Measurements from ENCODE around the gene OR10AD1. TPM values are rescaled to one million over a fixed set of nuclear protein-coding genes. Genes with fewer than 3 reads are reported as not detected.
"Not testable (repeated sequence)": the region's sequence is repeated elsewhere in the genome, so short reads cannot be mapped to it uniquely, and the experiment has no call there.

Gene OR10AD1
- total RNA-seq, 2 experiments from 2014 or later, result not detected

DNA sequence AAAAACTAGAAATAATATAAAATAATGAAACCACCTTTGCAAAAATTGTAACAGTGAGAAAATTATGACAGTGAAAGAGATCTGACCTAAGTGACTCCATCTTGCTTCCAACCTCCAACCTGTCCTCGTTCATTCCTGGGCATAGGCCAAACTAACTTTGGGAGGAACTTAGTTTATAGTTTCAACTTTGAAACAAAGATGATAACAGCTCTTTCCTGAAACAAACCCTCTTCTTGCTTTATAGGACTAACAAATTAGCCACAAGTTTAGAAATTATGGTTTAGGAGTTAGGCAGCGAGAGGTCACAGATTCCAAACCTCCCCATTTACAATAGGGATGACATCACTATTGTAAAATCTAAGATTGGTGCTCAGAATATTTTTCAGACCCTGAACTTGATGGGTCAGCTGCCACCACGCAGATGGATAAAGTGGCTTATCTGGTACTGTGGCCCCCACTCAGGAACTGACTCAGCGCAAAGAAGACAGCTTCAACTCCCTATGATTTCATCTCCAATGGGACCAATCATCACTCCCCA is 32.8 kb upstream of the OR10AD1 start:
- H3K9me3 Mint-ChIP-seq, result peaks cover 4% of the 10 kb centered on the region
- ChIA-PET CTCF (no interaction called here), POLR2A (no interaction called here)
- H3K27ac ChIP-seq (ENCODE audit: low read depth in 1 of 2, low read length in 2 of 2), result no peak overlapping the region
- H3K4me3 ChIP-seq (ENCODE audit: low read length), result no peak overlapping the region
- no peaks in the 10 kb centered on the region for H3K27me3 ChIP-seq (ENCODE audit: control insufficient read depth in 1 of 2, insufficient read depth in 2 of 2, low read length in 2 of 2)
- peaks cover 13% of the 10 kb centered on the region for H3K27me3 Mint-ChIP-seq
- no peak overlapping the region for H3K27ac Mint-ChIP-seq
- no peaks in the 10 kb centered on the region for H3K36me3 ChIP-seq (ENCODE audit: insufficient read depth, low read length)
- ATAC-seq (ENCODE audit: poor library complexity) (no peak), DNase-seq (no peak)
- H3K4me1 Mint-ChIP-seq (ENCODE audit: low read depth), result no peaks in the 10 kb centered on the region
- intact Hi-C loops (cut with DNase I, micrococcal nuclease), result no loop called here
- H3K4me1 ChIP-seq (ENCODE audit: insufficient read depth, low read length), result no peaks in the 10 kb centered on the region
- TF ChIP-seq, protein P1, sequence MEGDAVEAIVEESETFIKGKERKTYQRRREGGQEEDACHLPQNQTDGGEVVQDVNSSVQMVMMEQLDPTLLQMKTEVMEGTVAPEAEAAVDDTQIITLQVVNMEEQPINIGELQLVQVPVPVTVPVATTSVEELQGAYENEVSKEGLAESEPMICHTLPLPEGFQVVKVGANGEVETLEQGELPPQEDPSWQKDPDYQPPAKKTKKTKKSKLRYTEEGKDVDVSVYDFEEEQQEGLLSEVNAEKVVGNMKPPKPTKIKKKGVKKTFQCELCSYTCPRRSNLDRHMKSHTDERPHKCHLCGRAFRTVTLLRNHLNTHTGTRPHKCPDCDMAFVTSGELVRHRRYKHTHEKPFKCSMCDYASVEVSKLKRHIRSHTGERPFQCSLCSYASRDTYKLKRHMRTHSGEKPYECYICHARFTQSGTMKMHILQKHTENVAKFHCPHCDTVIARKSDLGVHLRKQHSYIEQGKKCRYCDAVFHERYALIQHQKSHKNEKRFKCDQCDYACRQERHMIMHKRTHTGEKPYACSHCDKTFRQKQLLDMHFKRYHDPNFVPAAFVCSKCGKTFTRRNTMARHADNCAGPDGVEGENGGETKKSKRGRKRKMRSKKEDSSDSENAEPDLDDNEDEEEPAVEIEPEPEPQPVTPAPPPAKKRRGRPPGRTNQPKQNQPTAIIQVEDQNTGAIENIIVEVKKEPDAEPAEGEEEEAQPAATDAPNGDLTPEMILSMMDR (IDR thresholded peaks at IDR 0.05), result no peak
- H3K9me3 ChIP-seq (ENCODE audit: control insufficient read depth in 1 of 2, insufficient read depth in 1 of 2, low read length in 2 of 2), result no peaks in the 10 kb centered on the region
- no peak overlapping the region for H3K4me3 Mint-ChIP-seq
- no peaks in the 10 kb centered on the region for H3K36me3 Mint-ChIP-seq (ENCODE audit: low read depth)

DNA sequence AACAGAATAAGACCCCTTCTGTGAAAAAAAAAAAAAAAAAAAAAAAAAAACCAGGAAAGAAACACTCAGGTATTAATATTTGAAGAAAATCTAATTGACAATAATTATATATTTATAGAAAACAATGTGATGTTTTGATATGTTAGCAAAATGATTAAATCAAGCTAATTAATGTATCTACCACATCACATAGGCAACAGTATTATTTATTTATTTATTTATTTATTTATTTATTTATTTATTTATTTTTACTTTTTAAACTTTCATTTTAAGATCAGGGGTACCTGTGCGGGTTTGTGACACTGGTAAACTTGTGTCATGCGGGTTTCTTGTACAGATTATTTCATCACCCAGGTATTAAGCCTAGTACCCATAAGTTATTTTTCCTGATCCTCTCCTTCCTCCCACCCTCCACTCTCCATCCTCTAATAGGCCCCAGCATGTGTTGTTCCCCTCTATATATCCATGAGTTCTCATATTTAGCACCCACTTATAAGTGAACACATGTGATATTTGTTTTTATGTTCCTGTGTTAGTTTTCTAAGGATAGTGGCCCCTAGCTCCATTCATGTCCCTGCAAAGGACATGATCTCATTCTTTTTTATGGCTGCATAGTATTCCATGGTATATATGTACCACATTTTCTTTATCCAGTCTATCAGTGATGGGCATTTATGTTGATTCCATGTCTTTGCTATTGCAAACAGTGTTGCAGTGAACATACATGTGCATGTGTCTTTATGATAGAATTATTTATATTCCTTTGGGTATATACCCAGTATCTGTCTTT is 28.3 kb upstream of the OR10AD1 start:
- H3K9me3 ChIP-seq (ENCODE audit: control insufficient read depth in 1 of 2, insufficient read depth in 1 of 2, low read length in 2 of 2); ATAC-seq (ENCODE audit: poor library complexity); H3K4me3 ChIP-seq (ENCODE audit: low read length); DNase-seq; H3K4me3 Mint-ChIP-seq; H3K27me3 ChIP-seq (ENCODE audit: control insufficient read depth in 1 of 2, insufficient read depth in 2 of 2, low read length in 2 of 2); H3K27ac ChIP-seq (ENCODE audit: low read depth in 1 of 2, low read length in 2 of 2); H3K36me3 ChIP-seq (ENCODE audit: insufficient read depth, low read length); H3K27ac Mint-ChIP-seq; H3K36me3 Mint-ChIP-seq (ENCODE audit: low read depth); H3K4me1 Mint-ChIP-seq (ENCODE audit: low read depth); CTCF ChIA-PET; intact Hi-C loops (cut with DNase I, micrococcal nuclease); H3K4me1 ChIP-seq (ENCODE audit: insufficient read depth, low read length): not testable (repeated sequence)
- POLR2A ChIA-PET, result interaction anchor here (1.1 to 1.7 kb wide), 2 partner anchors 32 to 34 kb away, joined by 3 read pairs; no protein-coding TSS in a partner anchor
- peaks cover 11% of the 10 kb centered on the region for H3K9me3 Mint-ChIP-seq
- peaks cover 33% of the 10 kb centered on the region for H3K27me3 Mint-ChIP-seq

DNA sequence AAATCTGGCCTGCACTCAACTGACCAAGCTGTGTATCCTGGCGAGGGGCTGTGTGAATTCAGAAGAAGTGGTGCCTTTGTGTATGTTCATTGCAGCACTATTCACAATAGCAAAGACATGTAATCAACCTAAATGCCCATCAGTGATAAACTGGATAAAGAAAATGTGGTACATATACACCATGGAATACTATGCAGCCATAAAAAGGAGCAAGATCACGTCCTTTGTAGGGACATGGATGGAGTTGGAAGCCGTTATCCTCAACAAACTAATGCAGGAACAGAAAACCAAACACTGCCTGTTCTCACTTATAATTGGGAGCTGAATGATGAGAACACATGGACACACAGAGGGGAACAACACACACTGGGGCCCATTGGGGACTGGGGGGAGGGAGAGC is 21.4 kb upstream of the OR10AD1 start:
- H3K27ac Mint-ChIP-seq; H3K36me3 Mint-ChIP-seq (ENCODE audit: low read depth); CTCF ChIA-PET; POLR2A ChIA-PET; H3K27me3 ChIP-seq (ENCODE audit: control insufficient read depth in 1 of 2, insufficient read depth in 2 of 2, low read length in 2 of 2); H3K27ac ChIP-seq (ENCODE audit: low read depth in 1 of 2, low read length in 2 of 2); DNase-seq; H3K9me3 Mint-ChIP-seq; H3K4me1 ChIP-seq (ENCODE audit: insufficient read depth, low read length); H3K4me1 Mint-ChIP-seq (ENCODE audit: low read depth); H3K9me3 ChIP-seq (ENCODE audit: control insufficient read depth in 1 of 2, insufficient read depth in 1 of 2, low read length in 2 of 2); H3K4me3 Mint-ChIP-seq; intact Hi-C loops (cut with DNase I, micrococcal nuclease); H3K4me3 ChIP-seq (ENCODE audit: low read length); ATAC-seq (ENCODE audit: poor library complexity); H3K36me3 ChIP-seq (ENCODE audit: insufficient read depth, low read length): not testable (repeated sequence)
- H3K27me3 Mint-ChIP-seq, result peaks cover 29% of the 10 kb centered on the region

DNA sequence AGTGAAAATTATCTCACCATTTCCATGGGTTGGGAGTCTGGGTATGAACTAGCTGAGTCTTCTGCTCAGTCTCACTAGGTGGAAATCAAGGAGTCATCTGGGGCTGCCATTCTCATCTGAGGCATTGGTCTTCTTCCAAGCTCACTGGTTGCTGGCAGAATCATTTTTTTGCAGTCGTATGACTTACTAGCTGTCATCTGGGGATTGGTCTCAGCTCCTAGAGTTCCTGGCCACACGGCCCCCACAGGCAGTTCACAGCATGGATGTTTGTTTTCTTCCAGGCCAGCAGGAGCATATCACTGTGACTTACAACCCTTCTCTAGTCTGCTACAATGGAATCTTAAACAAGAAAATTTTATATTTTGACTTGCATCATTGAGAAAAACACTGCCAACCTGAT is 18.6 kb upstream of the OR10AD1 start:
- Histone ChIP-seq H3K4me1 (ENCODE audit: insufficient read depth, low read length) (no peaks in the 10 kb centered on the region), H3K27me3 (ENCODE audit: control insufficient read depth in 1 of 2, insufficient read depth in 2 of 2, low read length in 2 of 2) (peaks cover 0 to 8% of the 10 kb centered on the region in 2 experiments), H3K27ac (ENCODE audit: low read depth in 1 of 2, low read length in 2 of 2) (no peak overlapping the region), H3K36me3 (ENCODE audit: insufficient read depth, low read length) (no peaks in the 10 kb centered on the region), H3K9me3 (ENCODE audit: control insufficient read depth in 1 of 2, insufficient read depth in 1 of 2, low read length in 2 of 2) (no peaks in the 10 kb centered on the region), H3K4me3 (ENCODE audit: low read length) (no peak overlapping the region)
- no peak for ATAC-seq (ENCODE audit: poor library complexity)
- Mint-ChIP-seq H3K4me3 (no peak overlapping the region), H3K4me1 (ENCODE audit: low read depth) (no peaks in the 10 kb centered on the region), H3K9me3 (no peaks in the 10 kb centered on the region), H3K36me3 (ENCODE audit: low read depth) (no peaks in the 10 kb centered on the region), H3K27me3 (peaks cover 14% of the 10 kb centered on the region), H3K27ac (no peak overlapping the region)
- TF ChIP-seq, protein P1 (IDR thresholded peaks at IDR 0.05), result no peak
- ChIA-PET POLR2A (interaction anchor here (1.3 kb wide), 1 partner anchor 23 kb away, joined by 6 read pairs; no protein-coding TSS in a partner anchor), CTCF (interaction anchor here (0.6 to 1.5 kb wide), 2 partner anchors 12 to 92 kb away, joined by 3 to 4 read pairs; no protein-coding TSS in a partner anchor)
- intact Hi-C loops (cut with DNase I, micrococcal nuclease), result no loop called here
- DNase-seq, result no peak

All from CD4-positive, alpha-beta T cell (primary cell).